Chondrocyte (in vitro differentiated cells): ENCODE measurements around the gene XXYLT1. TPM values are rescaled to one million over a fixed set of nuclear protein-coding genes. Genes with fewer than 3 reads are reported as not detected.
A peak's percentile ranks its signal among the peaks of the same experiment; 100 is the strongest.

Experiments used
- DNase-seq: peaks from one replicate; pipeline ENCODE4 v3.0.0; 2021; ENCODE audit warnings: mixed read lengths, low spot score
- H3K27ac Mint-ChIP-seq: one replicate; pipeline ENCODE4 v1.8.0; 2021; ENCODE audit warnings: mild to moderate bottlenecking, moderate library complexity, mixed read lengths; ENCODE audit not compliant: unreplicated experiment
- H3K27me3 Mint-ChIP-seq: 2 replicates; pipeline ENCODE4 v1.8.0; 2021; ENCODE audit warnings: low read depth, mixed read lengths
- H3K36me3 Mint-ChIP-seq: 2 replicates; pipeline ENCODE4 v1.8.0; 2021; ENCODE audit warnings: low read depth, mixed read lengths
- H3K4me1 Mint-ChIP-seq: 2 replicates; pipeline ENCODE4 v1.8.0; 2021; ENCODE audit warnings: low read depth, mild to moderate bottlenecking, mixed read lengths
- H3K4me3 Mint-ChIP-seq: one replicate; pipeline ENCODE4 v1.8.0; 2021; ENCODE audit warnings: mild to moderate bottlenecking, moderate library complexity, mixed read lengths; ENCODE audit not compliant: unreplicated experiment
- H3K9me3 Mint-ChIP-seq: 2 replicates; pipeline ENCODE4 v1.8.0; 2021; ENCODE audit warnings: low read depth, mixed read lengths
- CTCF ChIP-seq: fragments of 200-600 bp; sonication (generic); IDR thresholded peaks from 2 replicates; pipeline ENCODE4 v1.5.0; 2021; ENCODE audit warnings: antibody characterized with exemption, mild to moderate bottlenecking, moderate library complexity
- total RNA-seq: library from RNA; stranded (reverse); gene quantifications from 3 replicates; pipeline ENCODE4 v1.2.1, GENCODE V29; 2021

XXYLT1 gene
- total RNA-seq, 1 donor from 2014 or later = 32.7 TPM

- no peak for DNase-seq
- Mint-ChIP-seq H3K4me3 (no peak overlapping the region), H3K27me3 (no peaks in the 10 kb centered on the region), H3K4me1 (peaks cover 23% of the 10 kb centered on the region), H3K27ac (peak overlapping the region; percentile 69), H3K9me3 (no peaks in the 10 kb centered on the region), H3K36me3 (peaks cover 8% of the 10 kb centered on the region)
- no peak for TF ChIP-seq CTCF
These were observed 14.4 kb upstream of the XXYLT1 start for GRCh38 chr3:195285372-195285771.

- TF ChIP-seq CTCF = no peak
- Mint-ChIP-seq H3K4me3 (no peak overlapping the region), H3K36me3 (peaks cover 6% of the 10 kb centered on the region), H3K9me3 (no peaks in the 10 kb centered on the region), H3K27ac (peak overlapping the region; percentile 69), H3K4me1 (peaks cover 23% of the 10 kb centered on the region), H3K27me3 (no peaks in the 10 kb centered on the region)
- DNase-seq = no peak
These were observed 13.9 kb upstream of the XXYLT1 start for GRCh38 chr3:195284842-195285241.

GRCh38 chr3:195282961-195283360 lies 12.0 kb upstream of the XXYLT1 start:
- H3K4me3 Mint-ChIP-seq = no peak overlapping the region
- no peak for DNase-seq
- H3K4me1 Mint-ChIP-seq = peaks cover 23% of the 10 kb centered on the region
- no peaks in the 10 kb centered on the region for H3K9me3 Mint-ChIP-seq
- peaks cover 6% of the 10 kb centered on the region for H3K36me3 Mint-ChIP-seq
- H3K27me3 Mint-ChIP-seq = no peaks in the 10 kb centered on the region
- TF ChIP-seq CTCF = no peak
- H3K27ac Mint-ChIP-seq = no peak overlapping the region

- no peaks in the 10 kb centered on the region for H3K36me3 Mint-ChIP-seq
- peaks cover 13% of the 10 kb centered on the region for H3K4me1 Mint-ChIP-seq
These were observed 3.5 kb upstream of the XXYLT1 start for GRCh38 chr3:195274259-195274966.

More at GRCh38 chr3:195274259-195274966, 3.5 kb upstream of the XXYLT1 start:
- no peak for DNase-seq
- H3K4me3 Mint-ChIP-seq = no peak overlapping the region
- H3K27ac Mint-ChIP-seq = no peak overlapping the region
- H3K9me3 Mint-ChIP-seq = no peaks in the 10 kb centered on the region
- no peak for TF ChIP-seq CTCF
- no peaks in the 10 kb centered on the region for H3K27me3 Mint-ChIP-seq
